ENCODE data around the gene CHPF.

GRCh38 chr2:219574484-219575311 is 31.1 kb upstream of the CHPF start:
- TF ChIP-seq EZH2phosphoT487 (IDR thresholded peaks at IDR 0.05; ENCODE audit: low read depth, severe bottlenecking, unreplicated experiment) (no peak), CTCF (IDR thresholded peaks at IDR 0.05; ENCODE audit: poor library complexity) (no peak), EZH2 (IDR thresholded peaks at IDR 0.05; ENCODE audit: borderline replicate concordance) (no peak)

Measured in hepatocyte (in vitro differentiated cells).